H9 (cell line): Measurements from ENCODE around the gene ATG9B. TPM values are rescaled to one million over a fixed set of nuclear protein-coding genes. Genes with fewer than 3 reads are reported as not detected.
"Not testable (repeated sequence)": the region's sequence is repeated elsewhere in the genome, so short reads cannot be mapped to it uniquely, and the experiment has no call there.

Experiments used
- DNase-seq: peaks from one replicate; pipeline ENCODE4 v3.0.0-alpha.2; 2017
- H2AFZ ChIP-seq: one replicate; pipeline ENCODE4 v1.6.1; 2013; ENCODE audit warnings: mild to moderate bottlenecking, low read length, control low read depth, moderate library complexity
- H2AK5ac ChIP-seq: 2 replicates; pipeline ENCODE4 v1.6.1; 2013; ENCODE audit warnings: low read length, control low read depth, mixed read lengths; ENCODE audit not compliant: insufficient read length
- H2BK120ac ChIP-seq: one replicate; pipeline ENCODE4 v1.6.1; 2013; ENCODE audit warnings: low read depth, mild to moderate bottlenecking, low read length, control low read depth, inconsistent platforms; ENCODE audit not compliant: poor library complexity, severe bottlenecking
- H2BK12ac ChIP-seq: 2 replicates; pipeline ENCODE4 v1.6.1; 2013; ENCODE audit warnings: low read length, control low read depth, mixed read lengths, low read depth; ENCODE audit not compliant: insufficient read length
- H2BK15ac ChIP-seq: 2 replicates; pipeline ENCODE4 v1.6.1; 2013; ENCODE audit warnings: low read depth, low read length, control low read depth
- H2BK20ac ChIP-seq: one replicate; pipeline ENCODE4 v1.6.1; 2013; ENCODE audit warnings: low read depth, mild to moderate bottlenecking, low read length, control low read depth, inconsistent platforms; ENCODE audit not compliant: poor library complexity, severe bottlenecking
- H2BK5ac ChIP-seq: 2 replicates; pipeline ENCODE4 v1.6.1; 2013; ENCODE audit warnings: low read length, control low read depth, mixed read lengths; ENCODE audit not compliant: insufficient read length
- H3K14ac ChIP-seq: 2 replicates; pipeline ENCODE4 v1.6.1; 2013; ENCODE audit warnings: low read length, control low read depth; ENCODE audit not compliant: insufficient read depth
- H3K18ac ChIP-seq: 2 replicates; pipeline ENCODE4 v1.6.1; 2013; ENCODE audit warnings: low read depth, mild to moderate bottlenecking, mixed read lengths, low read length, control low read depth; ENCODE audit not compliant: insufficient read length
- H3K23ac ChIP-seq: 2 replicates; pipeline ENCODE4 v1.6.1; 2013; ENCODE audit warnings: low read length, control low read depth, mixed read lengths, low read depth; ENCODE audit not compliant: insufficient read length
- H3K23me2 ChIP-seq: 2 replicates; pipeline ENCODE4 v1.6.1; 2013; ENCODE audit warnings: low read depth, mild to moderate bottlenecking, mixed read lengths, low read length, control low read depth; ENCODE audit not compliant: insufficient read length, poor library complexity, severe bottlenecking
- H3K27ac ChIP-seq: 2 replicates; pipeline ENCODE4 v1.5.1; 2013; ENCODE audit warnings: low read length, control low read depth, mixed read lengths, low read depth; ENCODE audit not compliant: insufficient read length
- H3K27me3 ChIP-seq: 2 replicates; pipeline ENCODE4 v1.6.1; 2013; ENCODE audit warnings: low read length, control low read depth, inconsistent platforms; ENCODE audit not compliant: insufficient read depth
- H3K4ac ChIP-seq: 2 replicates; pipeline ENCODE4 v1.6.1; 2013; ENCODE audit warnings: low read depth, mild to moderate bottlenecking, control low read depth, inconsistent platforms, low read length, moderate library complexity
- H3K4me1 ChIP-seq: 2 replicates; pipeline ENCODE4 v1.6.1; 2013; ENCODE audit warnings: low read length, control low read depth, inconsistent platforms; ENCODE audit not compliant: insufficient read depth
- H3K4me2 ChIP-seq: 2 replicates; pipeline ENCODE4 v1.6.1; 2013; ENCODE audit warnings: low read length, control low read depth, mixed read lengths; ENCODE audit not compliant: insufficient read length, insufficient read depth
- H3K56ac ChIP-seq: 2 replicates; pipeline ENCODE4 v1.6.1; 2013; ENCODE audit warnings: low read depth, mild to moderate bottlenecking, mixed read lengths, low read length, control low read depth; ENCODE audit not compliant: insufficient read length
- H3K79me1 ChIP-seq: 2 replicates; pipeline ENCODE4 v1.6.1; 2013; ENCODE audit warnings: low read depth, mild to moderate bottlenecking, moderate library complexity, low read length, control low read depth, inconsistent platforms; ENCODE audit not compliant: insufficient read depth, poor library complexity, severe bottlenecking
- H3K79me2 ChIP-seq: 2 replicates; pipeline ENCODE4 v1.6.1; 2013; ENCODE audit warnings: low read length, control low read depth, inconsistent platforms; ENCODE audit not compliant: insufficient read depth
- H3K9ac ChIP-seq: 2 replicates; pipeline ENCODE4 v1.6.1; 2013; ENCODE audit warnings: low read length, control low read depth, mixed read lengths; ENCODE audit not compliant: insufficient read length; ENCODE audit errors: extremely low read depth
- H3K9me3 ChIP-seq: one replicate; pipeline ENCODE4 v1.6.1; 2013; ENCODE audit warnings: low read depth, low read length, inconsistent platforms; ENCODE audit not compliant: control insufficient read depth
- H3T11ph ChIP-seq: one replicate; pipeline ENCODE4 v1.6.1; 2013; ENCODE audit warnings: mild to moderate bottlenecking, low read length, control low read depth, inconsistent platforms
- H4K20me1 ChIP-seq: one replicate; pipeline ENCODE4 v1.6.1; 2013; ENCODE audit not compliant: control insufficient read depth, insufficient read length, insufficient read depth
- H4K5ac ChIP-seq: 2 replicates; pipeline ENCODE4 v1.6.1; 2013; ENCODE audit warnings: low read depth, mild to moderate bottlenecking, mixed read lengths, low read length, control low read depth; ENCODE audit not compliant: insufficient read length
- H4K8ac ChIP-seq: replicated peaks from 2 replicates; pipeline ENCODE4 v1.6.1; 2013; ENCODE audit warnings: low read length, control low read depth, mixed read lengths, low read depth; ENCODE audit not compliant: insufficient read length
- H4K91ac ChIP-seq: 2 replicates; pipeline ENCODE4 v1.6.1; 2013; ENCODE audit warnings: low read depth, mild to moderate bottlenecking, moderate library complexity, mixed read lengths, low read length, control low read depth; ENCODE audit not compliant: insufficient read length
- H3K27ac Mint-ChIP-seq, 3 experiments: 2 replicates in 2 of 3; 3 replicates in 1 of 3; pipeline ENCODE4 v1.8.0; 2020 to 2021; ENCODE audit warnings: mixed read lengths in 3 of 3, mild to moderate bottlenecking in 1 of 3, moderate library complexity in 1 of 3
- H3K27me3 Mint-ChIP-seq: 2 replicates; pipeline ENCODE4 v1.8.0; 2021; ENCODE audit warnings: low read depth, mild to moderate bottlenecking, moderate library complexity, mixed read lengths
- H3K36me3 Mint-ChIP-seq, 3 experiments: 2 replicates in 2 of 3; 3 replicates in 1 of 3; pipeline ENCODE4 v1.8.0; 2020 to 2021; ENCODE audit warnings: low read depth in 3 of 3, mixed read lengths in 3 of 3; ENCODE audit not compliant: insufficient read depth in 1 of 3
- H3K4me1 Mint-ChIP-seq, 2 experiments: 2 replicates each; pipeline ENCODE4 v1.8.0; 2020; ENCODE audit warnings: mixed read lengths in 2 of 2
- H3K4me3 Mint-ChIP-seq, 2 experiments: 2 replicates in 1 of 2; 3 replicates in 1 of 2; pipeline ENCODE4 v1.8.0; 2020 to 2021; ENCODE audit warnings: mild to moderate bottlenecking in 2 of 2, mixed read lengths in 2 of 2, moderate library complexity in 1 of 2
- H3K9me3 Mint-ChIP-seq, 2 experiments: 2 replicates in 1 of 2; 3 replicates in 1 of 2; pipeline ENCODE4 v1.8.0; 2020; ENCODE audit warnings: mild to moderate bottlenecking in 2 of 2, mixed read lengths in 2 of 2, moderate library complexity in 1 of 2
- WGBS: extraction: QIAGEN DNeasy Blood & Tissue Kit; methylation state at CpG from one replicate; pipeline ENCODE4 v1.1.7; 2013; ENCODE audit warnings: missing lambda C conversion rate, low lambda C conversion rate, mixed read lengths; ENCODE audit not compliant: insufficient read length; ENCODE audit errors: extremely low coverage; 5-methylcytosine and 5-hydroxymethylcytosine counted together
- total RNA-seq: library from RNA; stranded (reverse); gene quantifications from 2 replicates; pipeline ENCODE4 v1.2.1, GENCODE V29; 2021
- TF ChIP-seq, protein P1 (sequence below): fragments of 200-600 bp; sonication (generic); conservative IDR thresholded peaks from 3 replicates; pipeline ENCODE4 v1.8.0; 2021; ENCODE audit warnings: antibody characterized with exemption, mild to moderate bottlenecking

ATG9B gene
- total RNA-seq, 1 experiment from 2014 or later, result 1.5 TPM

DNA sequence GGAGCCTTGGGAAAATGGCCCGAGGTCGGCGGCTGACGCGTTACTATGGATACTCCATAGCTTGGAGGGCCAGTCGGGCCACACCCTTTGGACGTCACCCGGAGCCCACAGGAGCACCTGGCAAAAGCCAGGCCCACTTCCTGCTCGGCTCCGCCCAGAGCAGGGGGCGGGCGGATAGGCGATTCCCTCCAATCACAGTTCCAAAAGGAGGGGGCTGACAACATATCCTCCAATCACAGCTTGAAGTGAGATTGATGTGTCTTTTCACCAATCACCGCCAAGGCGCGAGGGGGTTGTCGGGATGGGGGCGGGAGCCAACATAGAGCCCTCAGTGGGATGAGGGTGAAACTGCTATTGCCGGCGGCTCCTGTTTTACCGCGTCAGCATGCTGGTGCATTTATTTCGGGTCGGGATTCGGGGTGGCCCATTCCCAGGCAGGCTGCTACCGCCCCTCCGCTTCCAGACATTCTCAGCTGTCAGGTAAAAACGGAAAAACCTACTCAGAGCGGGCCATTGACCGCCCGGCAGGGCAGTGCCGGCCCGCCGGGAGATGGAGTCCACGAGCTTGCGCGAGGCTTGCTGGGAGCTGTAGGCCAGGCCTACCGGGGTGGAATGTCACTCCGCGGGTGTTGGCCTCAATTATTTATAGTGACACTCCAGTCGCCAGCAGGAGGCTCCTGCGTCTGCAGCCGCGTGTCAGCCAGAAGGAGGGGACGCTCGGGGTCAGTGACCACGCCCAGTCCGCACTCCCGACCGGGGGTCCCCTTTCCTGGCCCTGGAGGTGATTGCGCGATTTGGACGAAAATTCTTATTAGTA is 4.0 kb upstream of the ATG9B start, which contains the start of gene ABCB8:
ABCB8 (plus strand) TSS at position 320 of the 817 bp plus-strand sequence; CDS start at position 386, 66 bp downstream.
- H2AFZ ChIP-seq, result peak within 1 kb of the TSS; percentile 79
- H3K36me3 Mint-ChIP-seq, result no peaks in the 10 kb centered on the region; a peak in 1 of 7 replicates
- peaks cover 22 to 34% of the 10 kb centered on the region in 2 experiments for H3K4me1 Mint-ChIP-seq
- TF ChIP-seq, protein P1, sequence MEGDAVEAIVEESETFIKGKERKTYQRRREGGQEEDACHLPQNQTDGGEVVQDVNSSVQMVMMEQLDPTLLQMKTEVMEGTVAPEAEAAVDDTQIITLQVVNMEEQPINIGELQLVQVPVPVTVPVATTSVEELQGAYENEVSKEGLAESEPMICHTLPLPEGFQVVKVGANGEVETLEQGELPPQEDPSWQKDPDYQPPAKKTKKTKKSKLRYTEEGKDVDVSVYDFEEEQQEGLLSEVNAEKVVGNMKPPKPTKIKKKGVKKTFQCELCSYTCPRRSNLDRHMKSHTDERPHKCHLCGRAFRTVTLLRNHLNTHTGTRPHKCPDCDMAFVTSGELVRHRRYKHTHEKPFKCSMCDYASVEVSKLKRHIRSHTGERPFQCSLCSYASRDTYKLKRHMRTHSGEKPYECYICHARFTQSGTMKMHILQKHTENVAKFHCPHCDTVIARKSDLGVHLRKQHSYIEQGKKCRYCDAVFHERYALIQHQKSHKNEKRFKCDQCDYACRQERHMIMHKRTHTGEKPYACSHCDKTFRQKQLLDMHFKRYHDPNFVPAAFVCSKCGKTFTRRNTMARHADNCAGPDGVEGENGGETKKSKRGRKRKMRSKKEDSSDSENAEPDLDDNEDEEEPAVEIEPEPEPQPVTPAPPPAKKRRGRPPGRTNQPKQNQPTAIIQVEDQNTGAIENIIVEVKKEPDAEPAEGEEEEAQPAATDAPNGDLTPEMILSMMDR, result peak; percentile 49; the same call in 2 of the 3 replicates
- no peak within 1 kb of the TSS; the same call in 1 of the 2 replicates for H3K14ac ChIP-seq
- no peak within 1 kb of the TSS for H3T11ph ChIP-seq
- H3K27ac Mint-ChIP-seq, result peak within 1 kb of the TSS; percentile 82 to 98 (median 98); a peak in 5 of 7 replicates
- peak within 1 kb of the TSS; percentile 46 for H3K9ac ChIP-seq
- H4K91ac ChIP-seq, result no peak within 1 kb of the TSS
- H2BK5ac ChIP-seq, result no peak within 1 kb of the TSS
- H3K9me3 ChIP-seq, result no peaks in the 10 kb centered on the region
- H3K23me2 ChIP-seq, result peaks cover 6% of the 10 kb centered on the region
- no peaks in the 10 kb centered on the region for H3K79me1 ChIP-seq
- no peak within 1 kb of the TSS for H2BK12ac ChIP-seq
- no CpG with 5 or more reads among the region's 53 CpGs for WGBS
- peak; percentile 99 for DNase-seq
- no peak within 1 kb of the TSS for H2BK20ac ChIP-seq
- H3K56ac ChIP-seq, result no peak within 1 kb of the TSS
- no peak within 1 kb of the TSS for H4K8ac ChIP-seq
- H3K23ac ChIP-seq, result no peak within 1 kb of the TSS
- H2AK5ac ChIP-seq, result no peak within 1 kb of the TSS
- no peaks in the 10 kb centered on the region for H3K27me3 ChIP-seq
- no peak within 1 kb of the TSS for H3K4ac ChIP-seq
- H3K4me3 Mint-ChIP-seq, result peak within 1 kb of the TSS; percentile 87 to 90
- no peak within 1 kb of the TSS for H4K5ac ChIP-seq
- H3K4me1 ChIP-seq, result peaks cover 2% of the 10 kb centered on the region; the same call in 1 of the 2 replicates
- no peaks in the 10 kb centered on the region for H3K79me2 ChIP-seq
- H3K9me3 Mint-ChIP-seq, result no peaks in the 10 kb centered on the region; a peak in 1 of 5 replicates
- peak within 1 kb of the TSS; percentile 62 for H3K4me2 ChIP-seq
- peak within 1 kb of the TSS; percentile 16 for H3K18ac ChIP-seq
- no peak within 1 kb of the TSS for H2BK120ac ChIP-seq
- peaks cover 25% of the 10 kb centered on the region for H3K27me3 Mint-ChIP-seq
- no peak within 1 kb of the TSS for H3K27ac ChIP-seq
- no peaks in the 10 kb centered on the region for H4K20me1 ChIP-seq
- H2BK15ac ChIP-seq, result no peak within 1 kb of the TSS

- not testable (repeated sequence) for H2AK5ac ChIP-seq, H2BK15ac ChIP-seq, H2BK20ac ChIP-seq, H4K5ac ChIP-seq, H3K23ac ChIP-seq, H2BK5ac ChIP-seq, H3K23me2 ChIP-seq, H4K91ac ChIP-seq, H2BK12ac ChIP-seq, H2AFZ ChIP-seq, H3K4me1 ChIP-seq, H3K9me3 ChIP-seq, H4K20me1 ChIP-seq, H3K9me3 Mint-ChIP-seq, H2BK120ac ChIP-seq, H3K79me1 ChIP-seq, H3K14ac ChIP-seq, H3K56ac ChIP-seq, H3K36me3 Mint-ChIP-seq, H4K8ac ChIP-seq, H3K27me3 ChIP-seq, H3K9ac ChIP-seq, H3K79me2 ChIP-seq, H3K27ac ChIP-seq, DNase-seq, H3K4ac ChIP-seq, H3T11ph ChIP-seq
- Mint-ChIP-seq H3K4me3 (peak overlapping the region; percentile 87 to 90), H3K27ac (peak overlapping the region; percentile 82 to 98 (median 96); a peak in 5 of 7 replicates), H3K4me1 (peaks cover 22 to 34% of the 10 kb centered on the region in 2 experiments), H3K27me3 (peaks cover 31% of the 10 kb centered on the region)
- Histone ChIP-seq H3K4me2 (peak overlapping the region; percentile 59), H3K18ac (peak overlapping the region; percentile 16)
- no CpG with 5 or more reads among the region's 16 CpGs for WGBS
Observed at GRCh38 chr7:151027728-151028130, 3.4 kb upstream of the ATG9B start.
